Trophoblast cell (in vitro differentiated cells and primary cell): ENCODE results near the gene SPIN2A.
"Not testable (repeated sequence)": the region's sequence is repeated elsewhere in the genome, so short reads cannot be mapped to it uniquely, and the experiment has no call there.

Experiments used
- DNase-seq, 2 donors: peaks; one replicate each; pipeline ENCODE4 v3.0.0-alpha.2; 2016
- H2AFZ ChIP-seq: 2 replicates; pipeline ENCODE4 v1.6.1; 2013; ENCODE audit warnings: low read length, moderate library complexity, mild to moderate bottlenecking; ENCODE audit not compliant: insufficient read depth, poor library complexity
- H2AK5ac ChIP-seq: 2 replicates; pipeline ENCODE4 v1.6.1; 2013; ENCODE audit warnings: mild to moderate bottlenecking, low read length
- H2BK120ac ChIP-seq: 2 replicates; pipeline ENCODE4 v1.6.1; 2013; ENCODE audit warnings: low read length, mild to moderate bottlenecking, moderate library complexity; ENCODE audit not compliant: insufficient read depth, poor library complexity
- H2BK12ac ChIP-seq: 2 replicates; pipeline ENCODE4 v1.6.1; 2013; ENCODE audit warnings: mild to moderate bottlenecking, low read length, moderate library complexity
- H2BK5ac ChIP-seq: 2 replicates; pipeline ENCODE4 v1.6.1; 2013; ENCODE audit warnings: low read length, low read depth, moderate library complexity, mild to moderate bottlenecking; ENCODE audit not compliant: poor library complexity
- H3K14ac ChIP-seq: 2 replicates; pipeline ENCODE4 v1.6.1; 2013; ENCODE audit warnings: mild to moderate bottlenecking, low read length
- H3K18ac ChIP-seq: 2 replicates; pipeline ENCODE4 v1.6.1; 2013; ENCODE audit warnings: mild to moderate bottlenecking, low read length
- H3K23ac ChIP-seq: 2 replicates; pipeline ENCODE4 v1.6.1; 2013; ENCODE audit warnings: low read length
- H3K27ac ChIP-seq: 2 replicates; pipeline ENCODE4 v1.5.1; 2013; ENCODE audit warnings: low read depth, mild to moderate bottlenecking, inconsistent platforms, low read length, moderate library complexity
- H3K27me3 ChIP-seq: 2 replicates; pipeline ENCODE4 v1.6.1; 2013; ENCODE audit warnings: inconsistent platforms, mild to moderate bottlenecking, low read length, moderate library complexity; ENCODE audit not compliant: insufficient read depth
- H3K36me3 ChIP-seq, 2 experiments: 1 replicate in 1 of 2; 2 replicates in 1 of 2; pipeline ENCODE4 v1.6.1; 2013; ENCODE audit warnings: low read length in 2 of 2, mild to moderate bottlenecking in 2 of 2, moderate library complexity in 1 of 2; ENCODE audit not compliant: insufficient read depth in 2 of 2, control insufficient read depth in 1 of 2
- H3K4ac ChIP-seq: 2 replicates; pipeline ENCODE4 v1.6.1; 2013; ENCODE audit warnings: low read depth, mild to moderate bottlenecking, low read length, moderate library complexity
- H3K4me1 ChIP-seq, 2 experiments: 1 replicate in 1 of 2; 2 replicates in 1 of 2; pipeline ENCODE4 v1.6.1; 2013; ENCODE audit warnings: low read length in 2 of 2, mild to moderate bottlenecking in 2 of 2, moderate library complexity in 1 of 2; ENCODE audit not compliant: insufficient read depth in 2 of 2, control insufficient read depth in 1 of 2
- H3K4me2 ChIP-seq: 2 replicates; pipeline ENCODE4 v1.6.1; 2013; ENCODE audit warnings: inconsistent platforms, mild to moderate bottlenecking, low read length, moderate library complexity
- H3K4me3 ChIP-seq: 2 replicates; pipeline ENCODE4 v1.5.1; 2013; ENCODE audit warnings: mild to moderate bottlenecking, low read depth, low read length, inconsistent platforms
- H3K79me1 ChIP-seq: one replicate; pipeline ENCODE4 v1.6.1; 2013; ENCODE audit warnings: low read length
- H3K79me2 ChIP-seq: 2 replicates; pipeline ENCODE4 v1.6.1; 2013; ENCODE audit warnings: low read length, mild to moderate bottlenecking; ENCODE audit not compliant: control insufficient read depth, insufficient read depth, poor library complexity
- H3K9ac ChIP-seq: 2 replicates; pipeline ENCODE4 v1.6.1; 2013; ENCODE audit warnings: mild to moderate bottlenecking, low read length
- H3K9me3 ChIP-seq: 2 replicates; pipeline ENCODE4 v1.6.1; 2013; ENCODE audit warnings: low read depth, mild to moderate bottlenecking, control low read depth, inconsistent platforms, low read length; ENCODE audit not compliant: insufficient read depth
- H4K12ac ChIP-seq: 2 replicates; pipeline ENCODE4 v1.6.1; 2013; ENCODE audit warnings: low read depth, mild to moderate bottlenecking, low read length, moderate library complexity
- H4K8ac ChIP-seq: 2 replicates; pipeline ENCODE4 v1.6.1; 2013; ENCODE audit warnings: low read depth, mild to moderate bottlenecking, low read length, moderate library complexity
- H4K91ac ChIP-seq: one replicate; pipeline ENCODE4 v1.6.1; 2013; ENCODE audit warnings: low read depth, mild to moderate bottlenecking, low read length, moderate library complexity
- WGBS: extraction: QIAGEN DNeasy Blood & Tissue Kit; methylation state at CpG from one replicate; pipeline ENCODE4 v1.1.7; 2013; ENCODE audit warnings: missing lambda C conversion rate; ENCODE audit not compliant: insufficient read length, insufficient coverage; ENCODE audit errors: extremely low coverage; 5-methylcytosine and 5-hydroxymethylcytosine counted together

SPIN2A gene

GRCh38 chrX:57121162-57121755 is 15.9 kb downstream of the SPIN2A start, which contains the start of gene SPIN2B:
SPIN2B (minus strand) TSS chrX:57121548.
- Histone ChIP-seq H4K12ac (peak within 1 kb of the TSS; percentile 80), H3K27me3 (no peaks in the 10 kb centered on the region), H4K8ac (peak within 1 kb of the TSS; percentile 86), H3K4ac (peak within 1 kb of the TSS; percentile 58), H3K9ac (peak within 1 kb of the TSS; percentile 96), H3K4me1 (no peaks in the 10 kb centered on the region), H3K79me1 (peaks cover 5% of the 10 kb centered on the region), H3K4me3 (peak within 1 kb of the TSS; percentile 90), H3K79me2 (peaks cover 5% of the 10 kb centered on the region), H3K14ac (peak within 1 kb of the TSS; percentile 86), H2AFZ (peak within 1 kb of the TSS; percentile 93), H2AK5ac (peak within 1 kb of the TSS; percentile 83), H4K91ac (peak within 1 kb of the TSS; percentile 89), H3K18ac (peak within 1 kb of the TSS; percentile 98), H3K4me2 (peak within 1 kb of the TSS; percentile 82), H2BK12ac (peak within 1 kb of the TSS; percentile 24), H2BK120ac (peak within 1 kb of the TSS; percentile 80), H3K23ac (no peak within 1 kb of the TSS), H3K27ac (peak within 1 kb of the TSS; percentile 87), H2BK5ac (peak within 1 kb of the TSS; percentile 85), H3K36me3 (peaks cover 1 to 2% of the 10 kb centered on the region in 2 experiments), H3K9me3 (no peaks in the 10 kb centered on the region)
- peak; percentile 37 to 68 for DNase-seq
- WGBS: no CpG with 5 or more reads among the region's 43 CpGs

- H3K79me1 ChIP-seq, H3K9me3 ChIP-seq, H2BK12ac ChIP-seq, H3K79me2 ChIP-seq, H3K36me3 ChIP-seq, H2BK5ac ChIP-seq, DNase-seq, H3K27me3 ChIP-seq, H3K4me1 ChIP-seq, H3K23ac ChIP-seq: not testable (repeated sequence)
- Histone ChIP-seq H3K4me2 (peak overlapping the region; percentile 82), H3K18ac (peak overlapping the region; percentile 98), H2AK5ac (peak overlapping the region; percentile 83), H3K27ac (peak overlapping the region; percentile 58), H4K91ac (peak overlapping the region; percentile 89), H2AFZ (peak overlapping the region; percentile 93), H3K9ac (peak overlapping the region; percentile 79), H3K14ac (peak overlapping the region; percentile 77), H4K8ac (peak overlapping the region; percentile 86), H2BK120ac (peak overlapping the region; percentile 80), H4K12ac (peak overlapping the region; percentile 36), H3K4me3 (peak overlapping the region; percentile 90), H3K4ac (peak overlapping the region; percentile 55)
- no CpG with 5 or more reads among the region's 12 CpGs for WGBS
Measured at GRCh38 chrX:57120619-57121161, 16.5 kb downstream of the SPIN2A start.

- no peak overlapping the region for H4K8ac ChIP-seq
Measured at GRCh38 chrX:57119416-57119815, 17.8 kb downstream of the SPIN2A start.

GRCh38 chrX:57117566-57117965 is 19.6 kb downstream of the SPIN2A start:
- H2BK120ac ChIP-seq, H2BK12ac ChIP-seq, H3K79me1 ChIP-seq, H3K4ac ChIP-seq, H4K8ac ChIP-seq, H3K36me3 ChIP-seq, H2AK5ac ChIP-seq, H3K4me3 ChIP-seq, H3K27ac ChIP-seq, H3K9me3 ChIP-seq, H3K18ac ChIP-seq, H3K27me3 ChIP-seq, H3K9ac ChIP-seq, H2AFZ ChIP-seq, H3K4me2 ChIP-seq, H3K4me1 ChIP-seq, H3K79me2 ChIP-seq, H3K23ac ChIP-seq, H4K12ac ChIP-seq, H2BK5ac ChIP-seq, H3K14ac ChIP-seq, DNase-seq, H4K91ac ChIP-seq: not testable (repeated sequence)
- WGBS: no CpG with 5 or more reads among the region's 4 CpGs

More at GRCh38 chrX:57119416-57119815, 17.8 kb downstream of the SPIN2A start:
- no CpG with 5 or more reads among the region's 1 CpG for WGBS
- H3K27ac ChIP-seq: no peak overlapping the region
- no peak overlapping the region for H3K18ac ChIP-seq
- no peak overlapping the region for H3K14ac ChIP-seq
- H2AK5ac ChIP-seq: no peak overlapping the region
- no peak overlapping the region for H3K4me3 ChIP-seq
- no peak overlapping the region for H2BK120ac ChIP-seq
- H3K4ac ChIP-seq: no peak overlapping the region
- H2AFZ ChIP-seq: no peak overlapping the region
- no peak overlapping the region for H3K9ac ChIP-seq
- H2BK12ac ChIP-seq: no peak overlapping the region
- H3K4me2 ChIP-seq: no peak overlapping the region
- peaks cover 5% of the 10 kb centered on the region for H3K79me2 ChIP-seq
- no peak overlapping the region for H2BK5ac ChIP-seq
- no peak overlapping the region for H4K12ac ChIP-seq
- H3K79me1 ChIP-seq: peaks cover 5% of the 10 kb centered on the region
- H4K91ac ChIP-seq: no peak overlapping the region
- H3K4me1 ChIP-seq: no peaks in the 10 kb centered on the region
- H3K9me3 ChIP-seq: no peaks in the 10 kb centered on the region
- no peak overlapping the region for H3K23ac ChIP-seq
- no peaks in the 10 kb centered on the region for H3K27me3 ChIP-seq
- DNase-seq: no peak
- H3K36me3 ChIP-seq: peaks cover 1 to 2% of the 10 kb centered on the region in 2 experiments
